ENCODE data around the gene STMP1.

The STMP1 gene

GRCh38 chr7:135697276-135698049, 35.1 kb downstream of the STMP1 start:
- DNase-seq (ENCODE audit: low read depth), result no peak

- no peak for DNase-seq (ENCODE audit: low read depth)
Observed at GRCh38 chr7:135704074-135704473, 41.8 kb downstream of the STMP1 start.

- DNase-seq (ENCODE audit: low read depth), result no peak
Observed at GRCh38 chr7:135704698-135705097, 42.4 kb downstream of the STMP1 start.

DNA sequence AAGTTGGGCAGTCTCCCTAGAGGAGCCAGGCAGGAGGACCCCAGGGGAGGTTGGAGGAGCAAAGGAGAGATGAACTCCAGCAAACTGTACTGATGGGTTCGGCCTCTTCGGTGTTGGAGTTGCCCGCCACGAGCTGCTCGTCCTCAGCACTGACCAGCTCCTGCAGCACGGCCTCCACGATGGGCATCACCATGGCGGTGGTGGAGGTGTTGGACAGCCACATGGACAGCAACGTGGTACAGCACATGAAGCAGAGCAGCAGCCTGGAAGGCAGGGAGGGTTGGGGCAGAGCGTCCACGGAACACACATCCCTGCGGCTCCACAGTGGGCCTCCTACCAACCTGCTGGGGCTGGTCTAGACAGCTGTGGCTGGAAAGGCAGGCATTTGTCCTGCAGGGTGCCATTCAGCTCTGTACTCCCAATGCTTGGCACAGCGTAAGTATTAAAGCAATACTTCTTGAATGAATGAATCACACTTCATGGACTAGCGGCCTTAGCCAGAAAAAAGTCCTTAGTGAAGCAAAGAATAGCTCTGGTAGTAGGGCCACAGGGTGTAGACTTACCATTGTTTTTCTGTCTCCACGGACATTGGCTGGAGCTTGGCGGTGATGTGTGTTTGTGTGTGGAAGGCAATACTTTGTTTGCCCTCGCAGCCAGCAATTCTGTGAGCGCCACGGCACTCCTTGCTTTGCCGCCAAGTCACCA, 43.9 kb downstream of the STMP1 start:
- DNase-seq (ENCODE audit: low read depth), result no peak

- no peak for DNase-seq (ENCODE audit: low read depth)
Observed at GRCh38 chr7:135706858-135707569, 44.7 kb downstream of the STMP1 start.

DNA sequence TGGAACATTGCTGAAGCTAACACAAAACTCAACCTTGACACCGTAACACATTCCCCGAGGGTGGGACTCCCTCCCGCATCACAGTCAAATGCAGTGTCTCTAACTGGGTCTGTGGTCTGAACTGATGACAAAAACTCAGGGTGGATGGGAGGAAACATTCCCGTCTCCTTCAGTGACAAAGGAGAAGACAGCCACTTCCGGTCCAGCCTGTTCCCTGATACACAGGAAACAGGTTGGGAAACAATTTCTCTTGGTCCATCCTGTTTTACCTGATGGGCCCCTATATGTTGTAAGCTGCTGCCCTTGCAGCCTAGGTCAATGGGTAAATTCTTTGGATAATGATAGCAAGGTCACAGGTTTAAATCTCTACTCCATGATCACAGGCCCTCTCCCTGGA, 45.3 kb downstream of the STMP1 start:
- no peak for DNase-seq (ENCODE audit: low read depth)

DNA sequence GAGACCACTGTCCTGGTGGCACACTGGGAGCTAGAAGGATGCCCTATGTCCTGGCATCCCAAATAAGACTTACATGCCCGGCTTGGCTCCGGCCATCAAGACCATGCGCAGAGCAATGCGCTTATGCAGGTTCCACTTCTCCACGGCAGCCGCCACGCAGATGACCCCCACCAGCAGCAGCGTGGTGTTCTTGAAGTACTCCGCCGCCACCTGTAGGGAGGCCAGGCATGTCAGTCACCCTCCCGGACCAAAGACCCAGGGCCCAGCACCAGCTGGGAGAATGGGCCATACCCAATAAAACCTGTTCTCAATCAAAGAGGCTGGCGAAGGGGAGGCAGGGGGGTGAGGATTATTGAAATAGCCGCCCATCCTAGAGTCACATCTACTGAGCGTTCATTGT, 45.7 kb downstream of the STMP1 start:
- DNase-seq (ENCODE audit: low read depth), result no peak

- DNase-seq (ENCODE audit: low read depth), result no peak
Observed at GRCh38 chr7:135709508-135709907, 47.2 kb downstream of the STMP1 start.

- DNase-seq (ENCODE audit: low read depth), result no peak
Observed at GRCh38 chr7:135710417-135711138, 48.3 kb downstream of the STMP1 start.

GRCh38 chr7:135711139-135711469, 48.8 kb downstream of the STMP1 start:
- no peak for DNase-seq (ENCODE audit: low read depth)

DNA sequence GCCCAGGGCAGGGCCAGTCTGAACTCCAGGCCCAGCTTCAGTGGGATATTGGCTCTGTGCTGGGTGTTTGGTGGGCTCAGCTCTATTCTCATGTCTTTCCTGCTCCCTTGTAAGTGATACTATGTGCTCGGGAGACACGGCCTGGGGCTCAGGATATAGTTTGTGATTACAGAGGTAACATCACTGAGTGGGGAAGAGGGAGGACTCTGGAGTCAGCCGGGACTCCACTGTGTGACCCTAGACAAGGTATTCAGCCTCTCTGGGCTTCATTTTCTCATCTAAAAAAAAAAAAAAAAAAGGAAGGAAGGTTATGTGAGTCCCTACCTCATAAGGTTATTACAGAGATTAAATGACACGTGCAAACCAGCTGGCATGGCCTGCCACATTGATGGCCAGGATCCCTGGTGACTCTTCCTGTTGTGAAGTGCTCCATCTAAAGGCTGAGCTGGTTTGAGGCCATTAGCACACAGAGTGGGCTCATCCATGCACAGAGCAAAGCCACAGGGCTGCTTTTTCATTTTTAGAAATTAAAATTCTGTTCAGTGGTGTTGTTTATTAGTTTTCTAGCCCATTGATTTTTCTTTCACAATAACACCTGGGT, 50.0 kb downstream of the STMP1 start:
- DNase-seq (ENCODE audit: low read depth), result no peak

- DNase-seq (ENCODE audit: low read depth), result no peak
Observed at GRCh38 chr7:135712796-135713195, 50.5 kb downstream of the STMP1 start.

DNA sequence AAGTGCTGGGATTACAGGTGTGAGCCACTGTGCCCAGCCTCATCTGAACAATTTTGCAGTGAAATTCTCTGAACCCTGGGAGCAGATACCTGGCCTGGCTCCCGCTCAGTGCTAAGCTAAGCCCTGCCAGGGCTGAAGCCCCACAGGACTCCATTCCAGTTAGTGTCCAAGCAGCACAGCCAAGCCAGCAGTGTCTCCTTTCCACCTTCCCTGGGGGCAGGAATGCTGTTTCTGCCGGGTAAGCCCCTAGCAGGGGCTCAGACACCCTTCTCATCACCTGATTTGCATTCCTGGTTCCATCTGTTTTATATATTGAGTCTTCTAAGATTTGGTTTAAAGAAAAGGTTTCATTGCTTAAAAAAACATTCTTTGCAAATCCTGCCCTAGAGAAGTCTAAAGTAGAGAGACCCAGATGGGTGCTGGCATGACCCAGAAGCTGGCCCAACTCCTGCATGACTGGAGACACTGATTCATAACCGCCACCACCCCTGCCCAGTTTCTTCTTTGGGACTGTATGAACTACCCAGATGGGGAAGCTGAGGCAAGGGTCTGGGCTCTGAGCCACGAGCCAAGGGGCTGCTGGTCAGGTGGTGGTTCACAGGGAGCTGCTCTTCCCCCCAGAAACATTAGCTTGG, 51.6 kb downstream of the STMP1 start:
- no peak for DNase-seq (ENCODE audit: low read depth)

- peak; percentile 20 for DNase-seq (ENCODE audit: low read depth)
Observed at GRCh38 chr7:135714534-135715009, 52.3 kb downstream of the STMP1 start.

DNA sequence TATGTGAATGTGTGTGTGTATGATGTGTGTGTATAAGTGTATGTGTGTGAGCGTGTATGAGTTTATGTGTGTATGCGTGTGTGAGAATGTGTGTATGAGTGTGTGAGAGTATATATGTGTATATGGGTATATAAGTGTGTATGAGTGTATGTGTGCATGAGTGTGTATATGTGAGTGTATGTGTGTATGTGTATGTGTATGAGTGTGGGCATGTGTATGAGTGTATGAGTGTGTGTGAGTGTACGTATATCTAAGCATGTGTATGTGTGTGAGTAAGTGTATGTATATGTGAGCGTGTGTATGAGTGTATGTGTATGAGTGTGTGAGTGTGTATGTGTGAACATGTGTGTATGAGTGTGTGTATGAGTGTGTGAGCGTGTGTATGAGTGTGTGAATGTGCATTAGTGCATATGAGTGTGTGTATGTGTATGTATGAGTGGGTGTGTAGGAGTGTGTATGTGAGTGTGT, 52.8 kb downstream of the STMP1 start:
- no peak for DNase-seq (ENCODE audit: low read depth)

GRCh38 chr7:135715673-135716072, 53.4 kb downstream of the STMP1 start:
- no peak for DNase-seq (ENCODE audit: low read depth)

- DNase-seq (ENCODE audit: low read depth), result peak; percentile 25
Observed at GRCh38 chr7:135716677-135717238, 54.4 kb downstream of the STMP1 start.

GRCh38 chr7:135717693-135718092, 55.4 kb downstream of the STMP1 start:
- no peak for DNase-seq (ENCODE audit: low read depth)

DNA sequence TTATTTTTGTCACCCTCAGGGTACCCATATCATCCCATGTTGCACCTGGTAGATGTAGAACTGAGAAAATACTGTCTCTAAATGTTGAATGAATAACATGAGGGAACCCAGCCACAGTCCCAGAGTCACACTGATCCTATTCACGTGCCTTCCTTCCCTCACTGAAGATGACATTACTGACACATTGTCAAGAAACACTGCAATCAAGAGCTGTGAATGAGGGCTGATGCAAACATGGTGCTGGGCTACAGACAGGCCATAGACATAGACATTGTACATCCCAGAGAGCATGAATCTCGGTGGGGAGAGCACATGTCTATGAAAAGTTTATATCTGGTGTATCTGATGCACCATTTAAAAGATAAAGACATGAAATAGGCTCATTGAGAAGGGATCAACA, 55.9 kb downstream of the STMP1 start:
- no peak for DNase-seq (ENCODE audit: low read depth)

DNA sequence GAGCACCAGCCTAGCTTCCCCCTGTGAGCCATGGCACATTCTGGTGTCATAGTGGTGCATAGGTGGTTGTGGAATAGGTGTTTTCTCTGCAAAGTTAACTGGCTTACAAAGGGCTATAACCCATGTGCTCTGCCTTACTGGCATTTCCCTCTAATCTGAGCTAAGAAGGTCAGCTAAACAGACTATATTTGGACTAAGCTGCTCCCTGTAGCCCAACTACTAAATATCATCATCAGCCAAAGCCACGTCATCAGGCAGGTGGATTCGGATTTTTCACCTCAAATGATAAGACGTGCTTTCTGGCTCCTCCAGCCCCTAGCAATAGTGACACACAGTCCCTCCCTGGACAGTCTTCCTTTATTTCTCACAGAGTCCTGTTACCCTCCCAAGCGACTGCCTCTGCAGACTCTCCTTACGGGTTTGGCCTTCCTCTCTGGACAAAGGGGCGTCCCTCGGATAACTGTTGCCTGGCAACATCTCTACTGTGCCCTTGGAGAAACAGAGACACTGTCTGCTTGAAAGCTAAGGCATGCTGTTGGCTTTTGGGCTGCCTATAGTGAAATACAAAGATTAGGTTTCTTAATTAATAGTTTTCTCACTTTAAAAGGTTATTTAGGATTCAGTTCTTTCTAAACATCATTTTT, 56.6 kb downstream of the STMP1 start:
- no peak for DNase-seq (ENCODE audit: low read depth)
